Thoracic aorta (tissue), 2 donors: ENCODE data around the gene SCAF1. TPM values are rescaled to one million over a fixed set of nuclear protein-coding genes. Genes with fewer than 3 reads are reported as not detected.
"Not testable (repeated sequence)": the region's sequence is repeated elsewhere in the genome, so short reads cannot be mapped to it uniquely, and the experiment has no call there.

ENCODE experiments used
- ATAC-seq: fragments of 150-250 bp; one replicate; pipeline ENCODE4 v1.8.0; 2017; ENCODE audit warnings: low read depth; ENCODE audit not compliant: insufficient number of reproducible peaks, low FRiP score
- DNase-seq: peaks from one replicate; pipeline ENCODE4 v3.0.0-alpha.2; 2020; ENCODE audit warnings: low spot score
- H3K27ac ChIP-seq, 2 donors: fragments of 200-600 bp; sonication (generic); 1 replicate in 1 of 2; 2 replicates in 1 of 2; pipeline ENCODE4 v1.5.1; 2016; ENCODE audit warnings: mild to moderate bottlenecking in 2 of 2, moderate library complexity in 2 of 2
- H3K27me3 ChIP-seq: fragments of 200-600 bp; sonication (generic); replicated peaks from 2 replicates; pipeline ENCODE4 v1.6.0; 2016; ENCODE audit warnings: mild to moderate bottlenecking; ENCODE audit not compliant: insufficient read depth
- H3K36me3 ChIP-seq: fragments of 200-600 bp; sonication (generic); one replicate; pipeline ENCODE4 v1.5.1; 2016
- H3K4me1 ChIP-seq, 2 donors: fragments of 200-600 bp; sonication (generic); 1 replicate in 1 of 2; 2 replicates in 1 of 2; pipeline versions ENCODE4 v1.5.1 to v1.6.0; 2016; ENCODE audit warnings: low read depth in 2 of 2, mild to moderate bottlenecking in 1 of 2; ENCODE audit not compliant: control insufficient read depth in 1 of 2
- H3K4me3 ChIP-seq: fragments of 200-600 bp; sonication (generic); 2 replicates; pipeline ENCODE4 v1.5.1; 2016; ENCODE audit warnings: mild to moderate bottlenecking
- H3K9me3 ChIP-seq: fragments of 200-600 bp; sonication (generic); 2 replicates; pipeline ENCODE4 v1.5.1; 2016
- CTCF ChIP-seq: fragments of 200-600 bp; sonication (generic); IDR thresholded peaks from one replicate; pipeline ENCODE4 v1.5.1; 2019; ENCODE audit warnings: antibody characterized with exemption
- total RNA-seq, 2 donors: library from RNA; depleted of rRNA; stranded (reverse); fragments of >200 nt; gene quantifications; one replicate each; pipeline versions ENCODE4 v1.1.0 to v1.2.3, GENCODE V29; 2016

SCAF1 gene
- total RNA-seq, 2 donors from 2014 or later = 27.3 to 30.6 TPM

- Histone ChIP-seq H3K36me3 (peaks cover 18% of the 10 kb centered on the region), H3K4me1 (peaks cover 4 to 24% of the 10 kb centered on the region in 2 donors), H3K27ac (peak overlapping the region; percentile 4 to 20), H3K9me3 (no peaks in the 10 kb centered on the region), H3K4me3 (no peak overlapping the region), H3K27me3 (no peaks in the 10 kb centered on the region)
- no peak for TF ChIP-seq CTCF
- no peak for DNase-seq
- ATAC-seq = no peak
Observed at GRCh38 chr19:49629659-49630058, 12.3 kb upstream of the SCAF1 start.

- H3K27ac ChIP-seq = peak overlapping the region in 1 of 2 donors; percentile 0
- TF ChIP-seq CTCF = no peak
- no peaks in the 10 kb centered on the region for H3K27me3 ChIP-seq
- ATAC-seq (no peak), DNase-seq (no peak)
- no peaks in the 10 kb centered on the region for H3K9me3 ChIP-seq
- H3K4me1 ChIP-seq = peaks cover 4 to 24% of the 10 kb centered on the region in 2 donors
- H3K4me3 ChIP-seq = no peak overlapping the region
- peaks cover 22% of the 10 kb centered on the region for H3K36me3 ChIP-seq
Observed at GRCh38 chr19:49631014-49631588, 10.9 kb upstream of the SCAF1 start.

DNA sequence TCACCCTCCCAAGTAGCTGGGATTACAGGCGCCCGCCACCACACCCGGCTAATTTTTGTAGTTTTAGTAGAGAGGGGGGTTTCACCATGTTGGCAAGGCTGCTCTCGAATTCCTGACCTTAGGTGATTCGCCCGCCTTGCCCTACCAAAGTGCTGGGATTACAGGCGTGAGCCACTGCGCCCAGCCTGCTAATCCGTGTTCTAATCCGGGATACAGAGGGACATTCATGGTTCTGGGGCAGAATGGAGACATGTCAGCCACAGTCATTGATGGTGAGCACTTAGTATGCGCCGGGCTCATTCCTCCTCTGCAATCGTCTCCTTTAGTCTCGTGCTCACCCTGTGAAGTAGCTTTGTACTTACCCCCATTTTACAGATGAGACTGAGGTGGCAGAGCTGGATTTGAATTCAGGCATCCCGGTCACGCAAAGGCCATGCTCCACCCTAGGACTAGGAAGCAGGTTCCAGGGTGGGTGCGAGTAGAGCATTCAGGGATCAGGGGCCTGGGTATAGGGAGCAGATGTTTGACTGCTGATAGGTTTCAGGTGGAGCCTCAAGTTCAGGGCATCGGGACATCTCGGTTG lies 10.3 kb upstream of the SCAF1 start:
- Histone ChIP-seq H3K4me1 (peaks cover 4 to 24% of the 10 kb centered on the region in 2 donors), H3K4me3 (no peak overlapping the region), H3K27me3 (no peaks in the 10 kb centered on the region), H3K27ac (no peak overlapping the region), H3K36me3 (peaks cover 16% of the 10 kb centered on the region), H3K9me3 (no peaks in the 10 kb centered on the region)
- no peak for TF ChIP-seq CTCF
- ATAC-seq (no peak), DNase-seq (no peak)

DNA sequence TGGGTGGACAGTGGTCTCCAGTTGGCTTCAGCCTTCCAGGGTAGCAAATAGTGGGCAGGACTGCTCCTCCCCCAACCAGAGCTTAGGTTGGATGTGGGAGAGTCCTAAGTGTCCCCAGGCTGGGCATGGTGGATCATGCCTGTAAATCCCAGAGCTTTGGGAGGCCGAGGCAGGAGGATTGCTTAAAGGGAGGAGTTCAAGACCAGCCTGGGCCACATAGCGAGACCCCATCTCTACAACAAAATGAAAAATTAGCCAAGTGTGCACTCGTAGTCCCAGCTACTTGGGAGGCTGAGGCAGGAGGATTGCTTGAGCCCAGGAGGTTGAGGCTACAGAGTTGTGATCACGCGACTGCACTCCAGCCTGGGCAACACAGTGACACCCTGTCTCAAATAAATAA lies 9.4 kb upstream of the SCAF1 start:
- DNase-seq (no peak), ATAC-seq (no peak)
- peaks cover 4 to 27% of the 10 kb centered on the region in 2 donors for H3K4me1 ChIP-seq
- no peak overlapping the region for H3K27ac ChIP-seq
- TF ChIP-seq CTCF = no peak
- no peaks in the 10 kb centered on the region for H3K27me3 ChIP-seq
- H3K4me3 ChIP-seq = no peak overlapping the region
- no peaks in the 10 kb centered on the region for H3K9me3 ChIP-seq
- peaks cover 11% of the 10 kb centered on the region for H3K36me3 ChIP-seq

- H3K27ac ChIP-seq, H3K4me3 ChIP-seq, ATAC-seq, DNase-seq, H3K27me3 ChIP-seq, H3K9me3 ChIP-seq: not testable (repeated sequence)
- Histone ChIP-seq H3K36me3 (peaks cover 11% of the 10 kb centered on the region), H3K4me1 (peaks cover 4 to 33% of the 10 kb centered on the region in 2 donors)
Observed at GRCh38 chr19:49633273-49633672, 8.7 kb upstream of the SCAF1 start.
